Tibial artery (tissue), 4 donors: ENCODE results near the gene NTSR1.

ENCODE experiments used
- DNase-seq, 2 donors: peaks; one replicate each; pipeline ENCODE4 v3.0.0-alpha.2; 2019
- H3K27ac ChIP-seq, 2 donors: fragments of 200-600 bp; sonication (generic) in 1 of 2; 1 replicate in 1 of 2; 2 replicates in 1 of 2; pipeline ENCODE4 v1.5.1; 2018 to 2019; ENCODE audit warnings: mild to moderate bottlenecking in 1 of 2
- H3K27me3 ChIP-seq, 2 donors: fragments of 200-600 bp; sonication (generic) in 1 of 2; one replicate each; pipeline versions ENCODE4 v1.5.1 to v1.6.0; 2016 to 2019
- H3K36me3 ChIP-seq, 3 donors: fragments of 200-600 bp; sonication (generic) in 2 of 3; one replicate each; pipeline ENCODE4 v1.5.1; 2016 to 2019; ENCODE audit warnings: mild to moderate bottlenecking in 2 of 3
- H3K4me1 ChIP-seq, 4 donors: fragments of 200-600 bp; sonication (generic) in 2 of 4; 1 replicate in 3 of 4; 2 replicates in 1 of 4; pipeline ENCODE4 v1.5.1; 2016 to 2019
- H3K4me3 ChIP-seq, 2 donors: fragments of 200-600 bp; sonication (generic) in 1 of 2; 1 replicate in 1 of 2; 2 replicates in 1 of 2; pipeline ENCODE4 v1.5.1; 2018 to 2019; ENCODE audit warnings: mild to moderate bottlenecking in 2 of 2
- H3K9me3 ChIP-seq, 3 donors: fragments of 200-600 bp; sonication (generic) in 1 of 3; one replicate each; pipeline ENCODE4 v1.5.1; 2016 to 2019
- intact Hi-C: fragments of 100-400 bp; cut with DNase I; formaldehyde crosslinking; loops from one replicate; pipeline ENCODE4 v1.15.0; 2023; ENCODE audit warnings: low total_unique reads
- TF ChIP-seq, protein P1 (sequence below), 2 experiments: fragments of 200-600 bp in 1 of 2; fragments of 450-650 bp in 1 of 2; IDR thresholded peaks; one replicate each; pipeline ENCODE4 v1.5.1; 2017 to 2019; ENCODE audit warnings: antibody characterized with exemption in 2 of 2, mild to moderate bottlenecking in 1 of 2, moderate library complexity in 1 of 2

NTSR1 gene

DNA sequence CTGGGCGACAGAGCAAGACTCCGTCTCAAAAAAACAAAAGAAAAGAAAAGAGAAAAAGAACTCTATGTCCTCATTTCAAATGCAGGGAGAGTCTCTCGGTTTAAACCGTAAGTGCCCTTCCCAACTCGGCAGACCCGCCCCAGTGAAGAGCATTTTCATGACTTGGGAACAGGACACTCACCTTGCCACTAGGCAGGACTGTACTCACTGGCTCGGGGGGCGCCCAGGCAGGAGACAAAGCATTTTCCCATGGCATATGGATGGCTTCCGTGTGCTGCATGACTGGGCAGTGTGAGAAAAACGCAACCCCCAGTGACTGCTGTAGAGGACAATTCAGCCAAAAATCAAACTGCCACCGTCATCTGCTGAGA is 64.0 kb downstream of the NTSR1 start:
- Histone ChIP-seq H3K4me1 (peaks cover 0 to 7% (median 0%) of the 10 kb centered on the region in 4 donors), H3K36me3 (no peaks in the 10 kb centered on the region), H3K27me3 (peaks cover 0 to 88% of the 10 kb centered on the region in 2 donors), H3K4me3 (no peak overlapping the region), H3K9me3 (no peaks in the 10 kb centered on the region), H3K27ac (no peak overlapping the region)
- TF ChIP-seq, protein P1, sequence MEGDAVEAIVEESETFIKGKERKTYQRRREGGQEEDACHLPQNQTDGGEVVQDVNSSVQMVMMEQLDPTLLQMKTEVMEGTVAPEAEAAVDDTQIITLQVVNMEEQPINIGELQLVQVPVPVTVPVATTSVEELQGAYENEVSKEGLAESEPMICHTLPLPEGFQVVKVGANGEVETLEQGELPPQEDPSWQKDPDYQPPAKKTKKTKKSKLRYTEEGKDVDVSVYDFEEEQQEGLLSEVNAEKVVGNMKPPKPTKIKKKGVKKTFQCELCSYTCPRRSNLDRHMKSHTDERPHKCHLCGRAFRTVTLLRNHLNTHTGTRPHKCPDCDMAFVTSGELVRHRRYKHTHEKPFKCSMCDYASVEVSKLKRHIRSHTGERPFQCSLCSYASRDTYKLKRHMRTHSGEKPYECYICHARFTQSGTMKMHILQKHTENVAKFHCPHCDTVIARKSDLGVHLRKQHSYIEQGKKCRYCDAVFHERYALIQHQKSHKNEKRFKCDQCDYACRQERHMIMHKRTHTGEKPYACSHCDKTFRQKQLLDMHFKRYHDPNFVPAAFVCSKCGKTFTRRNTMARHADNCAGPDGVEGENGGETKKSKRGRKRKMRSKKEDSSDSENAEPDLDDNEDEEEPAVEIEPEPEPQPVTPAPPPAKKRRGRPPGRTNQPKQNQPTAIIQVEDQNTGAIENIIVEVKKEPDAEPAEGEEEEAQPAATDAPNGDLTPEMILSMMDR (IDR thresholded peaks at IDR 0.05): no peak
- DNase-seq: no peak
- intact Hi-C loops: no loop called here

DNA sequence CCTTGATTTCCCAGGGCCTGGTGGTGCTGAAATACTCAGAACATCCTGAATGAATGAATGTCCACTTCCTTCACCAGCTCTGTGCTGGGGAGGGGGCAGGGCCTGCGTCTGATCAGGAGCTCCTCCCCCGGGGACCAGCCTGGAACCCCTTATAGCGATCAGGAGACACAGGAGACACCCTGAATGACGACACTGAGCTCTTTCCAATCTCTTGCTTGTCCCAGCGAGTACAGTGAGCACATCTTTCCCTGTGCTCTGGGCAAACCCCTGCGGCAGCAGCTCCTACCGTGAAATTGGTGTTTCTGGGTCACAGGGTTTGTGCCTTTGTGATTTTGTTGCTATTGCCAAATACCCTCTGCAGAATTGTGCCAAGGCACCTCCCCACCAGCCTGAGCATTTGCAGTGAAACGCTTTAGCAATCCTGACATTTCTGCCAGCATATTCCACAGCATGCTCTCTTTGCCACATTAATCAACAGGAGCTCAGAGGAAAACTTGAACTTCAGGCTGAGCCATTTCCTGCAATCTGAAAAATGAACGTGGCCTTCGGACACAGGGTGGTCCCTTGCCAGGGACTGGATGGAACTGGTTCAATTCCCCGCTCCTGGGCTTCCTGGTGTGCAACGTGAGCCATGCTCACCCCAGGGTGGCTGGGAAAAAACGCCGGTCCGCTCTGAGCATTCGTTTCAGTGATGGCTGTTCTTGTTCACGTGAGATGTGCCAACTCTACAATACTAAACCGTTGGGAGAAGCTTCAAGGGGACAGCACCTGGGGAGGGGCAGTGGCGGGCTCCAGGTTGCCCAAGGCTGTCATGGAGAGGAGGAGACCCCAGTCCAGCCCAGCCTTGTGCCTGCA is 64.6 kb downstream of the NTSR1 start:
- DNase-seq: no peak
- Histone ChIP-seq H3K36me3 (no peaks in the 10 kb centered on the region), H3K4me3 (no peak overlapping the region), H3K4me1 (peaks cover 0 to 7% (median 0%) of the 10 kb centered on the region in 4 donors), H3K27me3 (peaks cover 0 to 88% of the 10 kb centered on the region in 2 donors), H3K27ac (no peak overlapping the region), H3K9me3 (no peaks in the 10 kb centered on the region)
- TF ChIP-seq, protein P1 (IDR thresholded peaks at IDR 0.05): no peak
- intact Hi-C loops: no loop called here

DNA sequence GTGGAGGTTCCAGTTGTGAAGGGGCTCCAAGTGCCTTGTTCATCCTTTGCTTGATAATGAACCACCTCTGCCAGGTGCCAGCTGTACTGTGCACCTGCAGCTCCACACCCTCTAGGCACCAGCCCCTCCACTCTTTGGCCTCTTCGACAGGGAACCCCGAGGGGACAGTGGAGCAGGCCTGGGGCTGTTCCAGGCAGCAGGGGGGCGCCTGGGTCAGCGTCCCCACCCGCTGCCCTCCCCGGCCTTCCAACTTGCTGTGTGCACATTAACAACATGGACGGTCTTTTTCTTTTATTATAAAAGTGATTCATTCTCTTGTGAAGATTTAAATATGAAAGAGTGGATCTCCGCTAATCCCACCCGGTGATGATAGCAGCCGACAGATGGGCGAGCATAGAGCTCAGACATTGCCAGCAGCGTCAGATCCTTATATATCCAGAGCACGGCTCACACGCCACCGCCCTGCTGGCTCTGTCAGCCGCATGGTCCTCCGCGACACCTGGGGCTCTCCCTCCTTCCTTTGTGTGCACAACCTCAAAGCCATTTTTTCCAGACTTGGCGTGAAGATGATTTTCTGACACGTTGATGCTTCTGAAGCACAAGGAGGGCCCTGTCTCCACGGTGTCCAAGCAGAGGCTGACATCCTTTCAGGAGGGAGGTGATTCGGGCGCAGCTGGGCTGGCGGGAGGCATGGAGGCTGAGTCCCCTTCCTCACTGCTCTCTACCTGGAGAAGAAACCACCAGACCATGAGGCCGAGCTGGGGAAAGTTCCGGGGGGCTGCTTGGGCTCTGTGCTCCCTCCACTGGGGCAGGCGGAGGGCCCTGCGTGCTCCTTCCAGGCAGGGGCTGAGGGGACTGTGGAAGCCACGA is 65.4 kb downstream of the NTSR1 start:
- no peak overlapping the region for H3K4me3 ChIP-seq
- H3K27ac ChIP-seq: no peak overlapping the region
- H3K36me3 ChIP-seq: no peaks in the 10 kb centered on the region
- TF ChIP-seq, protein P1 (IDR thresholded peaks at IDR 0.05): no peak
- peaks cover 0 to 91% of the 10 kb centered on the region in 2 donors for H3K27me3 ChIP-seq
- H3K4me1 ChIP-seq: no peaks in the 10 kb centered on the region
- intact Hi-C loops: no loop called here
- H3K9me3 ChIP-seq: no peaks in the 10 kb centered on the region
- DNase-seq: no peak

DNA sequence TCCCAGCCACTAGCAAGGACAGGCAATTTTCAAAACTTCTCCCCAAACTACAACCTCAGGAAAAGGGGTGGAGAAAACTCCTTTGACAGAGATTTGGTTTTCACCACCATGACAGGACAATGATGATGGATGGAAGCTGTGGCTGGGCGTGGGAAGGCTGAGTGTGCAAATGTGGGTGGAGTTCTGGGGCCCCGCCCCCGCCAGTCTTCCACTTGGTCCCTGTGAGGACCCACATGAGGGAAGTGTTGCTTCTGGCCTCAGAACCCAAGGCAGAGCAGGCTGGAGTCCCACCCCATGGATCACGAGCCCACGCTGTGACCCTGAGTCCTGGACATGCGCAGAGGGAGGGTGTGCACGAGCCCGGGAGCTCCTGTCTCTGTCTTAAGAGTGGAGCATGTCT is 66.1 kb downstream of the NTSR1 start:
- H3K27ac ChIP-seq: no peak overlapping the region

DNA sequence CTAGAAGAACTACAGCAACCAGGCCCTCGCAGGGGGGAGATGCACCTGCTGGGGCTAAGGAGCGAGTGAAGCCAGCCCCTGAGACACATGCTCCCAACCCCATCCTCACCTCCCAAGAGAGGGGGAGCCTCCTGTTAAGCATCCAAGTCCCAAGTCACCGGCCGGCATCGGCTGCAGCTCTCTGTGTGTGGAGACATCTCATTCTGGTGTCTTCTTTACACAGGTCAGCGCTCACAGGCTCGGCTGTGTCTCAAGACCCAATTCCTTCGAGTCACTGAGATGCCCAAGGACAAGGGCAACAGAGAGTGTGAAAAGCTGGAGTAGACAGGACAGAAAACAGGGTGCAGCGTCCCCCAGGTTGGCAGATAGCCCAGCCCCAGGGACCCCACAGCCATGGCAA is 66.6 kb downstream of the NTSR1 start:
- Histone ChIP-seq H3K27ac (no peak overlapping the region), H3K4me3 (no peak overlapping the region), H3K4me1 (no peaks in the 10 kb centered on the region), H3K36me3 (no peaks in the 10 kb centered on the region), H3K27me3 (peaks cover 0 to 89% of the 10 kb centered on the region in 2 donors), H3K9me3 (no peaks in the 10 kb centered on the region)
- TF ChIP-seq, protein P1 (IDR thresholded peaks at IDR 0.05): no peak
- DNase-seq: no peak
- intact Hi-C loops: no loop called here

More for the DNA sequence above, 66.1 kb downstream of the NTSR1 start:
- intact Hi-C loops: no loop called here
- no peaks in the 10 kb centered on the region for H3K9me3 ChIP-seq
- peaks cover 0 to 89% of the 10 kb centered on the region in 2 donors for H3K27me3 ChIP-seq
- H3K4me1 ChIP-seq: no peaks in the 10 kb centered on the region
- TF ChIP-seq, protein P1 (IDR thresholded peaks at IDR 0.05): no peak
- no peak overlapping the region for H3K4me3 ChIP-seq
- H3K36me3 ChIP-seq: no peaks in the 10 kb centered on the region
- no peak for DNase-seq
